ENCODE results near the gene LAMA3. TPM values are rescaled to one million over a fixed set of nuclear protein-coding genes. Genes with fewer than 3 reads are reported as not detected.

Gene LAMA3
- total RNA-seq, 3 donors from 2014 or later = 0.08 to 0.20 (median 0.11) TPM

GRCh38 chr18:23933407-23933806 lies 244.2 kb downstream of the LAMA3 start:
- DNase-seq (no peak), ATAC-seq (no peak)
- no peaks in the 10 kb centered on the region for H3K27me3 Mint-ChIP-seq (ENCODE audit: low read depth)
- H3K4me3 Mint-ChIP-seq = no peak overlapping the region
- peaks cover 59% of the 10 kb centered on the region for H3K4me1 Mint-ChIP-seq (ENCODE audit: low read depth)
- H3K9me3 Mint-ChIP-seq = no peaks in the 10 kb centered on the region
- no peaks in the 10 kb centered on the region for H3K36me3 Mint-ChIP-seq (ENCODE audit: insufficient read depth)

- no peak overlapping the region for H3K4me3 Mint-ChIP-seq
- H3K9me3 Mint-ChIP-seq = no peaks in the 10 kb centered on the region
- no peaks in the 10 kb centered on the region for H3K36me3 Mint-ChIP-seq (ENCODE audit: insufficient read depth)
- no peak for ATAC-seq
- H3K4me1 Mint-ChIP-seq (ENCODE audit: low read depth) = peaks cover 59% of the 10 kb centered on the region
- DNase-seq = no peak
- H3K27me3 Mint-ChIP-seq (ENCODE audit: low read depth) = no peaks in the 10 kb centered on the region
Observed at GRCh38 chr18:23934252-23934651, 245.0 kb downstream of the LAMA3 start.

- Mint-ChIP-seq H3K36me3 (ENCODE audit: insufficient read depth) (no peaks in the 10 kb centered on the region), H3K27me3 (ENCODE audit: low read depth) (no peaks in the 10 kb centered on the region), H3K9me3 (no peaks in the 10 kb centered on the region), H3K4me3 (no peak overlapping the region), H3K4me1 (ENCODE audit: low read depth) (peaks cover 54% of the 10 kb centered on the region)
- no peak for ATAC-seq
- no peak for DNase-seq
Observed at GRCh38 chr18:23934863-23935262, 245.6 kb downstream of the LAMA3 start.

GRCh38 chr18:23935804-23936203 lies 246.6 kb downstream of the LAMA3 start:
- no peak overlapping the region for H3K4me3 Mint-ChIP-seq
- peaks cover 51% of the 10 kb centered on the region for H3K4me1 Mint-ChIP-seq (ENCODE audit: low read depth)
- DNase-seq (no peak), ATAC-seq (no peak)
- no peaks in the 10 kb centered on the region for H3K9me3 Mint-ChIP-seq
- H3K36me3 Mint-ChIP-seq (ENCODE audit: insufficient read depth) = no peaks in the 10 kb centered on the region
- no peaks in the 10 kb centered on the region for H3K27me3 Mint-ChIP-seq (ENCODE audit: low read depth)

GRCh38 chr18:23936381-23936958 lies 247.2 kb downstream of the LAMA3 start:
- no peak for DNase-seq
- Mint-ChIP-seq H3K27me3 (ENCODE audit: low read depth) (no peaks in the 10 kb centered on the region), H3K4me3 (no peak overlapping the region), H3K4me1 (ENCODE audit: low read depth) (peaks cover 52% of the 10 kb centered on the region), H3K36me3 (ENCODE audit: insufficient read depth) (no peaks in the 10 kb centered on the region), H3K9me3 (no peaks in the 10 kb centered on the region)
- ATAC-seq = no peak

- Mint-ChIP-seq H3K4me1 (ENCODE audit: low read depth) (peaks cover 61% of the 10 kb centered on the region), H3K9me3 (no peaks in the 10 kb centered on the region), H3K36me3 (ENCODE audit: insufficient read depth) (no peaks in the 10 kb centered on the region), H3K4me3 (no peak overlapping the region), H3K27me3 (ENCODE audit: low read depth) (no peaks in the 10 kb centered on the region)
- DNase-seq = no peak
- ATAC-seq = peak; percentile 29 to 38
Observed at GRCh38 chr18:23938043-23938756, 248.9 kb downstream of the LAMA3 start.

GRCh38 chr18:23938901-23939341 lies 249.7 kb downstream of the LAMA3 start:
- DNase-seq (no peak), ATAC-seq (no peak)
- Mint-ChIP-seq H3K9me3 (no peaks in the 10 kb centered on the region), H3K4me3 (no peak overlapping the region), H3K4me1 (ENCODE audit: low read depth) (peaks cover 66% of the 10 kb centered on the region), H3K36me3 (ENCODE audit: insufficient read depth) (no peaks in the 10 kb centered on the region), H3K27me3 (ENCODE audit: low read depth) (no peaks in the 10 kb centered on the region)

GRCh38 chr18:23939366-23939765 lies 250.1 kb downstream of the LAMA3 start:
- no peaks in the 10 kb centered on the region for H3K36me3 Mint-ChIP-seq (ENCODE audit: insufficient read depth)
- H3K27me3 Mint-ChIP-seq (ENCODE audit: low read depth) = no peaks in the 10 kb centered on the region
- ATAC-seq (no peak), DNase-seq (no peak)
- no peak overlapping the region for H3K4me3 Mint-ChIP-seq
- H3K4me1 Mint-ChIP-seq (ENCODE audit: low read depth) = peaks cover 65% of the 10 kb centered on the region
- H3K9me3 Mint-ChIP-seq = no peaks in the 10 kb centered on the region

- Mint-ChIP-seq H3K4me3 (no peak overlapping the region), H3K4me1 (ENCODE audit: low read depth) (peaks cover 62% of the 10 kb centered on the region), H3K27me3 (ENCODE audit: low read depth) (no peaks in the 10 kb centered on the region), H3K9me3 (no peaks in the 10 kb centered on the region), H3K36me3 (ENCODE audit: insufficient read depth) (no peaks in the 10 kb centered on the region)
- ATAC-seq (no peak), DNase-seq (no peak)
Observed at GRCh38 chr18:23939896-23940295, 250.6 kb downstream of the LAMA3 start.

- DNase-seq (no peak), ATAC-seq (no peak)
- no peaks in the 10 kb centered on the region for H3K27me3 Mint-ChIP-seq (ENCODE audit: low read depth)
- peaks cover 47% of the 10 kb centered on the region for H3K4me1 Mint-ChIP-seq (ENCODE audit: low read depth)
- H3K36me3 Mint-ChIP-seq (ENCODE audit: insufficient read depth) = no peaks in the 10 kb centered on the region
- H3K4me3 Mint-ChIP-seq = no peak overlapping the region
- H3K9me3 Mint-ChIP-seq = no peaks in the 10 kb centered on the region
Observed at GRCh38 chr18:23941791-23942190, 252.5 kb downstream of the LAMA3 start.

- DNase-seq (no peak), ATAC-seq (peak; percentile 95 to 96)
- Mint-ChIP-seq H3K36me3 (ENCODE audit: insufficient read depth) (no peaks in the 10 kb centered on the region), H3K27me3 (ENCODE audit: low read depth) (no peaks in the 10 kb centered on the region), H3K4me1 (ENCODE audit: low read depth) (peaks cover 37% of the 10 kb centered on the region), H3K9me3 (no peaks in the 10 kb centered on the region), H3K4me3 (peak overlapping the region; percentile 49)
Observed at GRCh38 chr18:23943104-23943503, 253.9 kb downstream of the LAMA3 start.

- Mint-ChIP-seq H3K4me3 (no peak overlapping the region), H3K9me3 (no peaks in the 10 kb centered on the region), H3K27me3 (ENCODE audit: low read depth) (no peaks in the 10 kb centered on the region), H3K36me3 (ENCODE audit: insufficient read depth) (no peaks in the 10 kb centered on the region), H3K4me1 (ENCODE audit: low read depth) (peaks cover 27% of the 10 kb centered on the region)
- ATAC-seq (no peak), DNase-seq (no peak)
Observed at GRCh38 chr18:23943903-23944624, 254.8 kb downstream of the LAMA3 start.

- H3K27me3 Mint-ChIP-seq (ENCODE audit: low read depth) = no peaks in the 10 kb centered on the region
- H3K36me3 Mint-ChIP-seq (ENCODE audit: insufficient read depth) = no peaks in the 10 kb centered on the region
- H3K4me3 Mint-ChIP-seq = no peak overlapping the region
- peaks cover 29% of the 10 kb centered on the region for H3K4me1 Mint-ChIP-seq (ENCODE audit: low read depth)
- H3K9me3 Mint-ChIP-seq = no peaks in the 10 kb centered on the region
- DNase-seq (no peak), ATAC-seq (no peak)
Observed at GRCh38 chr18:23945416-23946079, 256.3 kb downstream of the LAMA3 start.

GRCh38 chr18:23949863-23950262 lies 260.6 kb downstream of the LAMA3 start:
- H3K4me1 Mint-ChIP-seq (ENCODE audit: low read depth) = peaks cover 6% of the 10 kb centered on the region
- H3K27me3 Mint-ChIP-seq (ENCODE audit: low read depth) = no peaks in the 10 kb centered on the region
- ATAC-seq = no peak

More at GRCh38 chr18:23949863-23950262, 260.6 kb downstream of the LAMA3 start:
- no peak for DNase-seq
- H3K36me3 Mint-ChIP-seq (ENCODE audit: insufficient read depth) = no peaks in the 10 kb centered on the region
- H3K4me3 Mint-ChIP-seq = no peak overlapping the region
- H3K9me3 Mint-ChIP-seq = no peaks in the 10 kb centered on the region

Data from activated T-cell treated with anti-CD3 and anti-CD28 coated beads, Interleukin-2, amount 50 U/mL, for 4 hours (primary cell).